ENCODE measurements around the gene CEACAM19.

DNA sequence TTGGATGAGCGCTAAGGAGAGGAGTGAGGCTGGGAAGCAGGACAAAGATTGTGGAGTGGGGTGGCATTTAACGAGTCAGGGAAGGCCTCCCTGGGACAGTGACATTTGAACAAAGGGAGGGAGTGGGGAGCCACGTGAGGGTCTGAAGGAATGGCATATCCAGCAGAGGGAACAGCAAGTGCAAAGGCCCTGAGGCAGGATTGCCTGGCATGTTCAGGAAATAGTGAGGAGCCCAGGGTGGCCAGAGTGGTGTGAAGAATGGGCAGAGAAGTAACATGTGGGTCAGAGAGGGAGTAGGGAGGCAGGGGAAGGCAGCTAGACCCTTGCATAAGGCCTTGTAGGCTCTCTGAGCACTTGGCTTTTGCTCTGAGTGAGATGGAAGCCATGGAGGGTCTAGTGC lies 42.5 kb upstream of the CEACAM19 start:
- no peak for TF ChIP-seq YY1 (IDR thresholded peaks at IDR 0.05; ENCODE audit: insufficient read depth, insufficient read length)
- TF ChIP-seq SUZ12 (IDR thresholded peaks at IDR 0.05; ENCODE audit: extremely low read depth, insufficient read depth, insufficient read length) = no peak

Data from NT2/D1 (cell line).